NCI-H128 (cell line): ENCODE results near the gene SLC12A6.
A peak's percentile ranks its signal among the peaks of the same experiment; 100 is the strongest.
"Not testable (repeated sequence)": the region's sequence is repeated elsewhere in the genome, so short reads cannot be mapped to it uniquely, and the experiment has no call there.

ENCODE experiments used
- DNase-seq: peaks from one replicate; lab custom pipeline; 2025; ENCODE audit not compliant: unreplicated experiment; lab: John Stamatoyannopoulos, UW

Gene SLC12A6

GRCh38 chr15:34337557-34338306 is at the start of gene SLC12A6:
SLC12A6 (minus strand) TSS chr15:34337781; CDS start chr15:34336680, 1,101 bp downstream.
- DNase-seq: peak; percentile 63

GRCh38 chr15:34381829-34382521 is 44.4 kb upstream of the SLC12A6 start:
- not testable (repeated sequence) for DNase-seq

- DNase-seq: not testable (repeated sequence)
Measured at GRCh38 chr15:34380491-34380890, 42.9 kb upstream of the SLC12A6 start.

GRCh38 chr15:34376856-34377255 is 39.3 kb upstream of the SLC12A6 start:
- DNase-seq: no peak

- not testable (repeated sequence) for DNase-seq
Measured at GRCh38 chr15:34375541-34375940, 38.0 kb upstream of the SLC12A6 start.

GRCh38 chr15:34374816-34375215 is 37.2 kb upstream of the SLC12A6 start:
- DNase-seq: no peak

GRCh38 chr15:34373951-34374350 is 36.4 kb upstream of the SLC12A6 start:
- no peak for DNase-seq

- no peak for DNase-seq
Measured at GRCh38 chr15:34370643-34371042, 33.1 kb upstream of the SLC12A6 start.

- DNase-seq: no peak
Measured at GRCh38 chr15:34370129-34370528, 32.5 kb upstream of the SLC12A6 start.

GRCh38 chr15:34367101-34368081 is 29.8 kb upstream of the SLC12A6 start, which contains the start of gene LPCAT4:
LPCAT4 (minus strand) TSS chr15:34367196; CDS start chr15:34367100, 96 bp downstream.
- peak; percentile 49 for DNase-seq

- DNase-seq: no peak
Measured at GRCh38 chr15:34366271-34367065, 28.9 kb upstream of the SLC12A6 start.

GRCh38 chr15:34365836-34366235 is 28.3 kb upstream of the SLC12A6 start:
- no peak for DNase-seq

GRCh38 chr15:34365091-34365825 is 27.7 kb upstream of the SLC12A6 start:
- DNase-seq: no peak

GRCh38 chr15:34364041-34364440 is 26.5 kb upstream of the SLC12A6 start:
- no peak for DNase-seq

- DNase-seq: no peak
Measured at GRCh38 chr15:34362047-34362773, 24.6 kb upstream of the SLC12A6 start.

GRCh38 chr15:34361278-34361677 is 23.7 kb upstream of the SLC12A6 start:
- no peak for DNase-seq

- DNase-seq: no peak
Measured at GRCh38 chr15:34360298-34360697, 22.7 kb upstream of the SLC12A6 start.

GRCh38 chr15:34359416-34359815 is 21.8 kb upstream of the SLC12A6 start:
- no peak for DNase-seq

GRCh38 chr15:34358948-34359347 is 21.4 kb upstream of the SLC12A6 start:
- DNase-seq: no peak
